GM12878 (cell line): ENCODE measurements around the gene KIF21A. TPM values are rescaled to one million over a fixed set of nuclear protein-coding genes. Genes with fewer than 3 reads are reported as not detected.

ENCODE experiments used
- ATAC-seq: fragments of 200-7000 bp; cut with Tn5 transposase; 3 replicates; pipeline ENCODE4 v1.9.1; 2020; ENCODE audit warnings: mild to moderate bottlenecking, moderate library complexity
- BruUV-seq: library from RNA; stranded (reverse); fragments of 400-500 nt; replicated peaks from 2 replicates; lab custom pipeline; 2021; lab: Mats Ljungman, UMichigan
- CTCF ChIA-PET: fragments of 300-600 bp; sonication (Branson Sonifier 250); formaldehyde crosslinking; extraction: SDS; loops from one replicate; lab custom pipeline; 2021; ENCODE audit warnings: inconsistent platforms; lab: Yijun Ruan, JAX
- POLR2A ChIA-PET: fragments of 350-600 bp; formaldehyde crosslinking; extraction: SDS; loops from one replicate; lab custom pipeline; 2021; ENCODE audit warnings: inconsistent platforms; lab: Charles Lee
- RAD21 ChIA-PET: fragments of 300-600 bp; sonication (Branson Sonifier 250); formaldehyde crosslinking; loops from one replicate; lab custom pipeline; 2023; ENCODE audit warnings: antibody characterized with exemption; ENCODE audit not compliant: unreplicated experiment; lab: Charles Lee
- SMC1A ChIA-PET: fragments of 300-600 bp; sonication (Branson Sonifier 250); formaldehyde crosslinking; loops from one replicate; lab custom pipeline; 2023; ENCODE audit not compliant: unreplicated experiment, uncharacterized antibody; lab: Charles Lee
- DNase-seq: peaks from one replicate; pipeline ENCODE4 v3.0.0-alpha.2; 2011; ENCODE audit warnings: low read depth, low spot score
- FAIRE-seq: peaks from 3 replicates; lab custom pipeline; 2011; peaks lifted over from hg19 to GRCh38; lab: Jason Lieb, UNC
- H2AFZ ChIP-seq: 2 replicates; pipeline ENCODE4 v1.6.0; 2011; ENCODE audit warnings: low read depth, low read length, control low read depth; ENCODE audit not compliant: control insufficient read depth
- H3K27ac ChIP-seq: 2 replicates; pipeline ENCODE4 v1.5.1; 2011; ENCODE audit warnings: control low read depth; ENCODE audit not compliant: control insufficient read depth, insufficient read depth
- H3K27me3 ChIP-seq, 2 experiments: replicated peaks in 1 of 2; 2 replicates each; pipeline versions ENCODE4 v1.6.0 to v1.6.1; 2011; ENCODE audit warnings: low read length in 1 of 2; ENCODE audit not compliant: control insufficient read depth in 2 of 2, insufficient read depth in 2 of 2
- H3K36me3 ChIP-seq, 2 experiments: 2 replicates each; pipeline ENCODE4 v1.5.1; 2011; ENCODE audit warnings: low read length in 1 of 2; ENCODE audit not compliant: control insufficient read depth in 2 of 2, insufficient read depth in 2 of 2
- H3K4me1 ChIP-seq: 2 replicates; pipeline ENCODE4 v1.6.1; 2011; ENCODE audit warnings: mild to moderate bottlenecking, low read length, moderate library complexity, mixed read lengths; ENCODE audit not compliant: control insufficient read depth, insufficient read depth
- H3K4me2 ChIP-seq: 2 replicates; pipeline ENCODE4 v1.6.0; 2011; ENCODE audit warnings: control low read depth; ENCODE audit not compliant: control insufficient read depth, insufficient read depth
- H3K4me3 ChIP-seq: fragments of 200-600 bp; sonication (generic); 2 replicates; pipeline ENCODE4 v1.5.1; 2016
- H3K79me2 ChIP-seq: 2 replicates; pipeline ENCODE4 v1.6.0; 2011; ENCODE audit warnings: low read length; ENCODE audit not compliant: control insufficient read depth, insufficient read depth
- H3K9ac ChIP-seq: 2 replicates; pipeline ENCODE4 v1.8.0; 2011; ENCODE audit warnings: low read length, control low read depth, mixed read lengths; ENCODE audit not compliant: control insufficient read depth, insufficient read depth
- H3K9me3 ChIP-seq: replicated peaks from 3 replicates; pipeline ENCODE4 v1.5.1; 2011; ENCODE audit warnings: mild to moderate bottlenecking, low read length; ENCODE audit not compliant: control insufficient read depth, insufficient read depth
- H4K20me1 ChIP-seq: 2 replicates; pipeline ENCODE4 v1.6.0; 2011; ENCODE audit not compliant: control insufficient read depth, insufficient read depth
- CEBPB ChIP-seq, 2 experiments: fragments of 150-350 bp in 1 of 2; IDR thresholded peaks; 2 replicates each; pipeline ENCODE4 v1.6.1; 2012 to 2014; ENCODE audit warnings: low read depth in 2 of 2, low read length in 2 of 2, borderline replicate concordance in 1 of 2, inconsistent platforms in 1 of 2
- CREB1 ChIP-seq: IDR thresholded peaks from 2 replicates; pipeline ENCODE4 v1.6.1; 2012; ENCODE audit warnings: low read depth, mild to moderate bottlenecking, inconsistent platforms
- ETV6 ChIP-seq, 2 experiments: fragments of 450-650 bp in 1 of 2; IDR thresholded peaks in 1 of 2; conservative IDR thresholded peaks in 1 of 2; 2 replicates each; pipeline ENCODE4 v1.6.1; 2014; ENCODE audit warnings: antibody characterized with exemption in 1 of 2, borderline replicate concordance in 1 of 2, low read depth in 1 of 2, mild to moderate bottlenecking in 1 of 2, moderate library complexity in 1 of 2
- GABPA ChIP-seq: IDR thresholded peaks from 2 replicates; pipeline ENCODE4 v1.6.1; 2014; ENCODE audit warnings: antibody characterized with exemption, low read depth, mild to moderate bottlenecking, inconsistent platforms
- NR2F1 ChIP-seq: fragments of 450-650 bp; conservative IDR thresholded peaks from 2 replicates; pipeline ENCODE4 v1.6.1; 2017; ENCODE audit warnings: mild to moderate bottlenecking
- STAT3 ChIP-seq: IDR thresholded peaks from 2 replicates; pipeline ENCODE4 v1.6.1; 2011; ENCODE audit warnings: low read depth, low read length, improper control_type of control experiment
- TAF1 ChIP-seq: IDR thresholded peaks from 2 replicates; pipeline ENCODE4 v1.6.1; 2011; ENCODE audit warnings: mild to moderate bottlenecking, low read depth, low read length, borderline replicate concordance
- WRNIP1 ChIP-seq: IDR thresholded peaks from 2 replicates; pipeline ENCODE4 v1.6.1; 2011; ENCODE audit warnings: low read depth, low read length, improper control_type of control experiment, borderline replicate concordance
- ZNF207 ChIP-seq: fragments of 450-650 bp; IDR thresholded peaks from 2 replicates; pipeline ENCODE4 v1.6.1; 2014; ENCODE audit warnings: antibody characterized with exemption, mild to moderate bottlenecking, borderline replicate concordance
- ZZZ3 ChIP-seq: IDR thresholded peaks from 2 replicates; pipeline ENCODE4 v1.6.1; 2011; ENCODE audit warnings: low read depth; ENCODE audit not compliant: control insufficient read depth, insufficient read length
- WGBS: methylation state at CpG from one replicate; pipeline ENCODE4 v1.1.6; 2016; ENCODE audit warnings: low lambda C conversion rate; ENCODE audit not compliant: insufficient replicate concordance, insufficient coverage; ENCODE audit errors: missing lambda C conversion rate; 5-methylcytosine and 5-hydroxymethylcytosine counted together
- in situ Hi-C: fragments of 300-500 bp; cut with MboI; formaldehyde crosslinking; loops from 9 replicates; pipeline ENCODE4 v1.14.3; 2018; ENCODE audit warnings: mixed read lengths
- intact Hi-C: fragments of 100-400 bp; cut with micrococcal nuclease; formaldehyde crosslinking; loops from one replicate; pipeline ENCODE4 v1.14.2; 2022; ENCODE audit not compliant: unreplicated experiment
- polyA plus RNA-seq, 11 experiments: library from polyadenylated mRNA; depleted of rRNA in 4 of 11; unstranded in 6 of 11; stranded (reverse) in 5 of 11; fragments of >200 nt; fragmentation: Nextera tagmentation in 4 of 11; fragmentation: Illumina TruSeq in 1 of 11; extraction: Ambion mirVana in 4 of 11; extraction: Trizol in 1 of 11; gene quantifications; 1 replicate in 1 of 11; 2 replicates in 10 of 11; pipeline versions ENCODE4 v1.2.1 to v1.2.3, GENCODE V29; 2011 to 2016; ENCODE audit warnings: inconsistent platforms in 2 of 11, missing spikeins in 2 of 11, low read depth in 1 of 11
- total RNA-seq, 4 experiments: library from RNA; depleted of rRNA in 3 of 4; stranded (reverse); fragments of >200 nt in 3 of 4; fragmentation: Illumina TruSeq in 1 of 4; extraction: Trizol in 1 of 4; gene quantifications; 2 replicates each; pipeline versions ENCODE4 v1.2.1 to v1.2.3, GENCODE V29; 2013 to 2021
- TF ChIP-seq, protein P1 (sequence below): IDR thresholded peaks from 2 replicates; pipeline ENCODE4 v1.6.1; 2011; ENCODE audit warnings: borderline replicate concordance, low read depth, mild to moderate bottlenecking, moderate library complexity, mixed read lengths, low read length; ENCODE audit not compliant: insufficient read depth; ENCODE audit errors: extremely low read length

The KIF21A gene
- total and polyA plus RNA-seq, 10 of the 15 experiments (the other 5 are each of a cell fraction or from before 2014, with no cell fraction given), result 21.3 to 42.1 (median 24.5) TPM

- Histone ChIP-seq H3K79me2 (peaks cover 2% of the 10 kb centered on the region; the same call in 1 of the 2 replicates), H3K4me2 (no peak overlapping the region), H3K9me3 (no peaks in the 10 kb centered on the region; the same call in 1 of the 3 replicates), H3K4me1 (peaks cover 2% of the 10 kb centered on the region), H3K4me3 (no peak overlapping the region), H2AFZ (no peak overlapping the region), H3K27ac (no peak overlapping the region), H4K20me1 (no peaks in the 10 kb centered on the region), H3K36me3 (peaks cover 0 to 6% of the 10 kb centered on the region in 2 experiments; a peak in 1 of 4 replicates)
- ChIA-PET POLR2A (no interaction called here), CTCF (no interaction called here)
- 95% methylated on average over 2 of the region's 2 CpGs for WGBS
- FAIRE-seq (no peak), ATAC-seq (no peak)
- TF ChIP-seq GABPA (no peak), ZZZ3 (no peak), CREB1 (no peak), STAT3 (no peak), NR2F1 (no peak), WRNIP1 (no peak), ZNF207 (no peak), CEBPB (IDR thresholded peaks at IDR 0.05; ENCODE audit: borderline replicate concordance in 1 of 2, low read depth in 2 of 2, low read length in 2 of 2) (no peak), ETV6 (conservative IDR thresholded peaks at IDR 0.05 in 1 of 2, IDR thresholded peaks at IDR 0.05 in 1 of 2; ENCODE audit: borderline replicate concordance in 1 of 2, low read depth in 1 of 2) (no peak), TAF1 (no peak)
- TF ChIP-seq, protein P1, sequence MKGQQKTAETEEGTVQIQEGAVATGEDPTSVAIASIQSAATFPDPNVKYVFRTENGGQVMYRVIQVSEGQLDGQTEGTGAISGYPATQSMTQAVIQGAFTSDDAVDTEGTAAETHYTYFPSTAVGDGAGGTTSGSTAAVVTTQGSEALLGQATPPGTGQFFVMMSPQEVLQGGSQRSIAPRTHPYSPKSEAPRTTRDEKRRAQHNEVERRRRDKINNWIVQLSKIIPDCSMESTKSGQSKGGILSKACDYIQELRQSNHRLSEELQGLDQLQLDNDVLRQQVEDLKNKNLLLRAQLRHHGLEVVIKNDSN, result no peak
- TF ChIP-seq, all 136 proteins: peak for 0
- RAD21 ChIA-PET, result no interaction called here
- intact Hi-C loops, result no loop called here
- Histone ChIP-seq H3K27me3 (no peaks in the 10 kb centered on the region), H3K9ac (no peak overlapping the region)
- SMC1A ChIA-PET, result interaction anchor here (1.3 kb wide), 1 partner anchor 24 kb away, joined by 3 read pairs; no protein-coding TSS in a partner anchor
- in situ Hi-C loops, result no loop called here
- no TSS peak for BruUV-seq
- DNase-seq, result no peak
Observed at GRCh38 chr12:39419471-39419870, 23.4 kb downstream of the KIF21A start.
